ENCODE data around the gene TMC7. TPM values are rescaled to one million over a fixed set of nuclear protein-coding genes. Genes with fewer than 3 reads are reported as not detected.
A peak's percentile ranks its signal among the peaks of the same experiment; 100 is the strongest.

Gene TMC7
- total and polyA plus RNA-seq, 2 of the 13 experiments (the other 11 are each of a cell fraction or from before 2014, with no cell fraction given): 1.2 to 5.1 TPM

GRCh38 chr16:19086322-19087199 is 102.8 kb downstream of the TMC7 start (continued):
- peak; percentile 14 to 29; a peak in 2 of 4 replicates for TF ChIP-seq NR2F1 (CRISPR knock-in tag; IDR thresholded peaks at IDR 0.05)
- TF ChIP-seq ZNF33A (CRISPR knock-in tag; IDR thresholded peaks at IDR 0.05; ENCODE audit: borderline replicate concordance): 0 out of 2 replicates have a peak, but pooled peaks have one; percentile 92
- TF ChIP-seq ZBTB3 (CRISPR knock-in tag; IDR thresholded peaks at IDR 0.05; ENCODE audit: borderline replicate concordance, low read depth): peak; percentile 88
- peak; percentile 65; the same call in 1 of the 2 replicates for TF ChIP-seq ZSCAN9 (CRISPR knock-in tag; IDR thresholded peaks at IDR 0.05; ENCODE audit: borderline replicate concordance)
- peak; percentile 72; the same call in 1 of the 2 replicates for TF ChIP-seq ZNF776 (CRISPR knock-in tag; IDR thresholded peaks at IDR 0.05)
- no peak for TF ChIP-seq ZNF703 (CRISPR knock-in tag; IDR thresholded peaks at IDR 0.05; ENCODE audit: borderline replicate concordance)
- TF ChIP-seq CBFB (CRISPR knock-in tag; IDR thresholded peaks at IDR 0.05): peak; percentile 89
- no peak for TF ChIP-seq CREM (IDR thresholded peaks at IDR 0.05)
- TF ChIP-seq CREM (CRISPR knock-in tag; IDR thresholded peaks at IDR 0.05): no peak
- peak; percentile 92 for TF ChIP-seq ZSCAN31 (CRISPR knock-in tag; IDR thresholded peaks at IDR 0.05; ENCODE audit: low read depth)
- peak; percentile 86 for TF ChIP-seq DBP (CRISPR knock-in tag; IDR thresholded peaks at IDR 0.05; ENCODE audit: not compliant biosample characterization)
- peak; percentile 67; the same call in 1 of the 2 replicates for TF ChIP-seq RERE (CRISPR knock-in tag; IDR thresholded peaks at IDR 0.05; ENCODE audit: low read depth)
- TF ChIP-seq NFIB (CRISPR knock-in tag; IDR thresholded peaks at IDR 0.05; ENCODE audit: borderline replicate concordance): no peak
- peak; percentile 81; the same call in 1 of the 2 replicates for TF ChIP-seq YEATS2 (CRISPR knock-in tag; IDR thresholded peaks at IDR 0.05; ENCODE audit: borderline replicate concordance)
- TF ChIP-seq KAT8 (CRISPR knock-in tag; IDR thresholded peaks at IDR 0.05): peak; percentile 86
- no peak for TF ChIP-seq ZNF558 (CRISPR knock-in tag; IDR thresholded peaks at IDR 0.05; ENCODE audit: borderline replicate concordance)
- TF ChIP-seq ZBTB44 (CRISPR knock-in tag; IDR thresholded peaks at IDR 0.05): 0 out of 2 replicates have a peak, but pooled peaks have one; percentile 76
- no peak for TF ChIP-seq RBAK (CRISPR knock-in tag; IDR thresholded peaks at IDR 0.05)
- TF ChIP-seq HOXD1 (CRISPR knock-in tag; IDR thresholded peaks at IDR 0.05): peak; percentile 87
- peak; percentile 75 for TF ChIP-seq HNRNPLL (IDR thresholded peaks at IDR 0.05; ENCODE audit: low read depth, low read length, poor library complexity, severe bottlenecking)
- peak; percentile 29; the same call in 1 of the 2 replicates for TF ChIP-seq ZNF24 (IDR thresholded peaks at IDR 0.05)
- TF ChIP-seq RNF2 (conservative IDR thresholded peaks at IDR 0.05; ENCODE audit: low read depth): peak; percentile 80
